Ishikawa (cell line): Measurements from ENCODE around the gene BAG5.

Experiments
- CEBPB ChIP-seq: IDR thresholded peaks from 2 replicates; pipeline ENCODE4 v1.6.1; 2012
- CREB1 ChIP-seq: IDR thresholded peaks from 2 replicates; pipeline ENCODE4 v1.6.1; 2012; ENCODE audit warnings: low read depth
- EGR1 ChIP-seq: IDR thresholded peaks from 2 replicates; pipeline ENCODE4 v1.6.1; 2012
- EP300 ChIP-seq: IDR thresholded peaks from 2 replicates; pipeline ENCODE4 v1.6.1; 2012; ENCODE audit warnings: borderline replicate concordance
- FOXM1 ChIP-seq: IDR thresholded peaks from 2 replicates; pipeline ENCODE4 v1.6.1; 2012; ENCODE audit warnings: low read depth, borderline replicate concordance
- MAX ChIP-seq: IDR thresholded peaks from 2 replicates; pipeline ENCODE4 v1.6.1; 2012
- NFIC ChIP-seq: IDR thresholded peaks from 2 replicates; pipeline ENCODE4 v1.6.1; 2012
- RAD21 ChIP-seq: IDR thresholded peaks from 2 replicates; pipeline ENCODE4 v1.6.1; 2012; ENCODE audit warnings: low read depth
- REST ChIP-seq: IDR thresholded peaks from 2 replicates; pipeline ENCODE4 v1.6.1; 2012; ENCODE audit warnings: low read depth, mild to moderate bottlenecking
- TAF1 ChIP-seq: IDR thresholded peaks from 2 replicates; pipeline ENCODE4 v1.6.1; 2012; ENCODE audit warnings: low read depth, mild to moderate bottlenecking
- TCF12 ChIP-seq: IDR thresholded peaks from 2 replicates; pipeline ENCODE4 v1.6.1; 2012; ENCODE audit warnings: low read depth
- TEAD4 ChIP-seq: IDR thresholded peaks from 2 replicates; pipeline ENCODE4 v1.6.1; 2012
- USF1 ChIP-seq: IDR thresholded peaks from 2 replicates; pipeline ENCODE4 v1.6.1; 2012
- YY1 ChIP-seq: IDR thresholded peaks from 2 replicates; pipeline ENCODE4 v1.6.1; 2012; ENCODE audit warnings: low read depth
- ZBTB7A ChIP-seq: IDR thresholded peaks from 2 replicates; pipeline ENCODE4 v1.6.1; 2012; ENCODE audit warnings: low read depth

Gene BAG5

GRCh38 chr14:103543140-103543539 is 19.3 kb downstream of the BAG5 start:
- TF ChIP-seq TEAD4: no peak
- 0 out of 2 replicates have a peak, but pooled peaks have one; percentile 47 for TF ChIP-seq ZBTB7A
- TF ChIP-seq YY1: no peak
- TF ChIP-seq TCF12: peak; percentile 63; the same call in 1 of the 2 replicates
- peak; percentile 20; the same call in 1 of the 2 replicates for TF ChIP-seq FOXM1

GRCh38 chr14:103542605-103543088 is 19.8 kb downstream of the BAG5 start:
- TF ChIP-seq NFIC (peak; percentile 34; the same call in 1 of the 2 replicates), TCF12 (peak; percentile 54; the same call in 1 of the 2 replicates), REST (no peak), USF1 (no peak), YY1 (no peak), CEBPB (no peak), EP300 (peak; percentile 41; the same call in 1 of the 2 replicates), MAX (no peak; the same call in 1 of the 2 replicates), ZBTB7A (no peak), TAF1 (peak; percentile 30; the same call in 1 of the 2 replicates), TEAD4 (no peak), CREB1 (no peak; the same call in 1 of the 2 replicates), EGR1 (no peak), FOXM1 (no peak), RAD21 (no peak)

- TF ChIP-seq MAX (peak; percentile 17; the same call in 1 of the 2 replicates), NFIC (no peak)
Measured at GRCh38 chr14:103541709-103542604, 20.5 kb downstream of the BAG5 start.

- no peak for TF ChIP-seq RAD21
- TF ChIP-seq CEBPB: no peak
- no peak for TF ChIP-seq TEAD4
- no peak for TF ChIP-seq TCF12
- TF ChIP-seq FOXM1: no peak
- TF ChIP-seq EP300: no peak
- no peak for TF ChIP-seq EGR1
- TF ChIP-seq REST: no peak
- TF ChIP-seq TAF1: no peak
- TF ChIP-seq MAX: no peak
- TF ChIP-seq CREB1: no peak
- TF ChIP-seq USF1: no peak
- no peak for TF ChIP-seq NFIC
Measured at GRCh38 chr14:103540821-103541708, 21.4 kb downstream of the BAG5 start.

- 0 out of 2 replicates have a peak, but pooled peaks have one; percentile 7 for TF ChIP-seq RAD21
- TF ChIP-seq TAF1: no peak
Measured at GRCh38 chr14:103539056-103539825, 23.2 kb downstream of the BAG5 start.
